Stimulated activated CD8-positive, alpha-beta memory T cell treated with anti-CD3 and anti-CD28 coated beads, Interleukin-7, amount 100 ng/mL, for 24 hours (primary cell): ENCODE results near the gene SLC7A10.
"Not testable (repeated sequence)": the region's sequence is repeated elsewhere in the genome, so short reads cannot be mapped to it uniquely, and the experiment has no call there.

Source experiments
- DNase-seq: peaks from one replicate; pipeline ENCODE4 v3.0.0-alpha.2; 2020; ENCODE audit warnings: low read depth

The SLC7A10 gene

DNA sequence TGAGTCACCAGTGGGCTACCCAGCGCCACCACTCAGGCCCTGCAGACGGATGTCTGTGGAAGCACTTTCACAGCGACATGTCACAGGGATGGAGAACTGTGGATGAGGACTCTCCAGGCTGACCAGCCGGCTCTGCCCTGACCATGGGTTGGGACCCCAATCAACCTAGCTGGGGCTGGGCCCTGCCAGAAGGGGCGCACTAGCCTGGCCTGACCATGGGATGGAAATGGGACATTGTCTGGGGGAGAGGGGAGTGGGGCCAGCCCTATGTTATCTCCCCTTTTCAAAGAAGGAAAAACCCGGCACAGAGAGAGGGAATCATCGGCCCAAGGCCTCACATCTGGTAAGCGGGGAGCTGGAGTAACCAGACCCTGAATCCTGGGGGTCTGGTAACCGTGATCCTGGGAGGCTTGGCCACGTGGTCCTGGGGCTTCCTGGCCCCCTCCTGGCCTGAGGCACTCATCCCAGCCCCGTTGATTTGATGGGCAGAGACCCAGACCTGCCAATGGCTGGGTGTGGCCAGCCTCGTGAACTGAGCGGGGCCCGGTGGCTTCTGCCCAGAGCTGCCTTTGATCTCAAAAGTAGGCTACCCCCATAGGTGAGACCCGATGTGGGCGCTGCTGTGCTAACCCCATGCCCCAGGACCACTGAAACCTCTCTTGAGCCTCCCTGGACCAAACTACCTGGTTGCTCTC, 11.2 kb upstream of the SLC7A10 start:
- DNase-seq = no peak

DNA sequence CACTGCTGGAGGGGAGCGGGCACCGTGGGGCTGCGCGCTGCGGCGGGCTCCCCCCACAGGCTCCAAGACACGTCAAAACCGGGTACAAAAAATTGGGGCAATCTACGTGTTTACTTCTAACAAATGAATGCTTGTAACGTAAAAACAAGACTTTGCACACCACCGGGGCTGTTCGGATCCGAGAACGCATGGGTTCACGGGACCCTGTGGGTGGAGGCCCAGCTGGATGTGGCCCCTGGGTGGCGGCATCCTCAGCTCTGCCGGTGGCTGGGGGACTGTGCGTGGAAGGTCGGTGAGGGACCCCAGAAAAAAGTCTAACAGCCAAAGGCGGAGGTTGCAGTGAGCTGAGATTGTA, 10.3 kb upstream of the SLC7A10 start:
- no peak for DNase-seq

DNA sequence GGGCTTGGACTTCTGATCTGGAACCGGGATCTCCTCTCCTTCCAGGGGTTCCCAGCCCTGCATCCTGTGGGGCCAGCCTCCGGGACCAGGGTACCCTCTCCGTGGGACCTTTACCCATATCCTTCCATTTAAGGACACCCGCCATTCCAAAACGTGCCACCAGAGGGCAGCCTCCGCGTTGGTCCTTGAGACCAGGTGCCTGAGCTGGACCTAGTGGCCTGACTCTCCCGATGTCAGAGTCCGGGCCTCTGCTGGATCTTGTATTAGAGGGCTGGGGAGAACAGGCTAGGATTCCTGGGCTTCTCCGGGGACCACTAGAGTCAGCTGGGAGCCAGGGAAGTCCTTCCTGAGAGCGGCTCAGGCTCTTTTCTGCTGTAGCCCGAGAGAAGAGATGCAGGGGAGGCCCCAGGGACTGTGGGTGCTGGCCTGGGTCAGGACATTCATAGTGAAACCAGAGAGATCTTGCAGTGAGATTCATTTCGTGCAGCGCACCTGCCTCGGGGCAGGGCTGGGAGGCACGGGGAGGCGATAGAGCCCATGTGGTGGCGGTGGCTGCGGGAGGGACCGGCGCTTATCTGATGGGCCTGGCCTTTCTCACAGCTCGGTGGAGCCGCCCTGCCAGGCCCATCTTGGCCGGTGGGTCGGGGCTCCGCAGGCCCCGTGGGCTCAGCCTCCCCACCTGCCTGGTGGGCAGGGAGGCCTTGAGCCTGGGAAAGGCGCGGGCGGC, 9.8 kb upstream of the SLC7A10 start:
- peak; percentile 77 for DNase-seq

DNA sequence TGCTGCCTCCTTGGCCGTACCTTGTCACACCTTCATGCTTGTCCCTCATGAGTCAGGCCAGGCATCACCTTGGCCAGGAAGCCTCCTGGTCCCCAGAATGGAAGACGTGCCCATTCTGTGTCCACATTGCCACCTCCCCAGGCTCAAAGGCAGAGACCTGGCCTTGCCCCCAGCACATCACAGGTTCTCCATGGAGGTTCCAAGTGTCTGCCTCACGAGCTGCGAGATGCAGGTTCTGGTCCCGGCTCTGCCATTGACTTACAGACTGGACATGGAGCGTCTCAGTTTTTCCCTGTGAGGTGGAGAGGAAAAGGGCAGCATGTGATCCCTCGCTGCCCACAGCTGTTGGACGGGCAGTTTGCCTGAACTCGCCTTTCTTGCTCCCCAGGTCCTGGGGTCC, 9.1 kb upstream of the SLC7A10 start:
- DNase-seq = no peak

DNA sequence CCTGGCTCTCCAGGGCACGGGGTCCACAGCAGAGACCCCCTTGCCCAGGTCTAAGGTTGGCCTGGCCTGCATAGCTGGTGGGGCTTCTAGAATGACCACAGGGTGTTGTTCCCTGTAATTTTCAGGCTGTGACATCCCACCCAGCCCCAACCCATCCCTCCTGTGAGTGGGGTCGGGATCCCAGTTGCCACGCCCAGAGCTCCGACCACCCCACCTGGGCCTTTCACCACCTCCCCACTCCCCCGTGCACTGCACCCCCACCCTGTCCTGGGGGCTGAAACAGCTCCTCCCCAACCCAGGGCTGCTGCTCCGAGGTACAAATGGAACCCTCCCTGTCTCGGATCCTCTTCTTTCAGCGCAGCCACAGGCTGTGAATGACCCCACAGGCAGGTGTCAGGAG, 8.4 kb upstream of the SLC7A10 start:
- no peak for DNase-seq

DNA sequence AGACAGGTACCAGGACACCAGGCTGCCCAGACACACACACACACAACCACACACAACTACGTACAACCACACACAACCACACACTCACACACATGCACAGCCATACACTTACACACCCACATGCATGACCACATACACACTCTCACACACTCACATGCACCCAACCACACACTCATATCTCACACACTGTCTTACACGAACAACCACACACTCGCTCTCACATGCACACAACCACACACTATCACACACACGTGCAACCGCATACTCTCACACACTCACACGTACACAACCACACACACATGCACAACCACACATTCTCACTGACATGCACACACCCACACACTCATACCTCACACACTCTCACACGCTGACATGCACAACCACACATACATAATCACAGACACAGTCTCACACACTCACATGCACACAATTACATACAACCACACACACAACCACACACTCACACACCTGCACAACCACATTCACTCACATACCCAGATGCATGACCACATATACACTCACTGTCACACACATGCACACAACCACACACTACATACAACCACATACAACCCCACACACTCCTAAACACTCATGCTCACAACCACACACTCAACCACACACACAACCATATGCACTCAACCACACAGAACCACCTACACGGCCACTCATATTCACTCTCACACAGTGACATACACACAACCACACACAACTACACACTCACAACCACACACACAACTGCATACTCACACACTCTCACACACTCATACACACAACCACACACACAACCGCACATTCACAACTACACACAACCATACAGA, 7.6 kb upstream of the SLC7A10 start:
- no peak for DNase-seq

DNA sequence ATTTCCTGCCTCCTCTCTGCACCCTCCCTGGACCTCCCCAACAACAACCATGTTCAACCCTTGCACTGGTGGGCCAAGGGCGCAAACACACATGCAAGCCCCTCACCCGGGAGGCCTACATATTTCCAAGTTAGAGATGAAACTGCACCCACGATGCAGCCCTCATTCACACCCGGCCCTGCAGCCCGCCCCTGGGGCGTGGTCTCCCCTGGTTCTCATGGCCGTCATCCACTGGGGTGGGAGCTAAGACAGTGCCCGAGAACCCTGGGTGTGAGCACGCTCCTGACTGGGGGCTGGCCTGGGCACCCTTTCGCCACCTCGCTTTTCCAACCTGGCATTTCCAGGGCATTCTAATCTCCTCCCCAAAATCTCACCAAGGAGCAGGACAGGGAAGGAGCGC, 7.0 kb upstream of the SLC7A10 start:
- no peak for DNase-seq

DNA sequence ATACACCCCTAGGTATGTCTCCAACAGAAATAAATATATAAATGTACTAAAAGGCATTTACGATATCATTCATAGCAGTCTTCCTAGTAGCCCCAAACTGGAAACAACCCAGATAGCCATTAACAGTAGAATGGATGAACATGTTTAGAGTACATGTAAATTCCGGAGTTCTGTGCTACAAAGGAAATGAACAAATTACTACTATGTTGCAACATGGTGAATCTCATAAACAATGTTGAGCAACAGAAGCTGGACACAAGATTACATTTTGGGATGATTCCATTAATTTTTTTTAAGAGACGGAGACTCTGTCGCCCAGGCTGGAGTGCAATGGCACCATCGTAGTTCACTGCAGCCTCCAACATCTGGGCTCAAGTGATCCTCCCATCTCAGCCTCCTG, 5.9 kb upstream of the SLC7A10 start:
- no peak for DNase-seq

DNA sequence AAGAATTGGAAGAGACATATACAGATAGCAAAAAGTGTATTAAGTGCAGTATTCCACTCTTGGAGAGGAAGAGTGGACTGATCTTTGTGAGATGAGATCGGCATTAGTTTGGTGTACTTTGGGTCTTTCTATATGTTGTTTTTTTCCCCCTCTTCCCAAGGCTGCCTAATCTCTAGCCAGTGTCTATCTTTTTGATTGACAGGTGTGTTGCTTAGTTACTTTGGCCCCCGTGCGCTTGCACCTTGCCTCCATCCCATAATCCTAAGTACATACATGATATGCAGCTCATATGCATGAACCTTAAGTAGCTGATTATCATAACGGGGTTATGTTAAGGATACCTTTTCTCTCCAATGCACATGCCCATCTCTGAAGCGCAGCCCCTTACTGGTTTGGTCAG, 4.3 kb upstream of the SLC7A10 start:
- DNase-seq = no peak

DNA sequence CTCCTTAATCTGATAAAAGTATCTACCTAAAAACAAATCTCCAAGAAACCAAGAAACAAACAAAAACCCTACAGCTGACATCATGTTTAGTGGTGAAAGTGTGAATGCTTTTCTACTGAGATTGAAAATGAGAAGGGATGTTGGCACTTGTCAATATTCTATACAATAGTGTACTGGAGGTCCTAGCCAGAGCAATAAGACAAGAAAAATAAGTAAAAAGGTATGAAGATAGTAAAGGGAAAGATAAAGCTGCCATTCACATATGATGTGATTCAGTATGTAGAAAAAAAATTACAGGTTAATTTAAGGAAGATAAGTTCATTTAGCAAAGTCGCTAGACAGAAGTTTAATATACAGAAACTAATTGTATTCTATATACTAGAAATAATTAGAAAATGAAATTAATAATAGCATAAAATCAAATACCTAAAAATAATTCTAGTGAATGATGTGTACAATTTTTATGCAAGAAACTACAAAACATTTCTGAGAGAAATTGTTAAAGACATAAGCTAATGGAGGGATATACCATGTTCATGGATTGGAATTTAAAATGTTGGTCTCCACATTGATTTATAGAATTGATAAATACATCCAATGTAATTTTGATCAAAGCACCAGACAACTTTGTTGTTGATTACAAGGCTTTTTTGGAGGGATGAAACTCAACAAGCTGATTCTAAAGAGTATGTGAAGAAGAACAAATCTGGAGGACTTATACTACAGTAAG, 2.4 kb upstream of the SLC7A10 start:
- DNase-seq = no peak

DNA sequence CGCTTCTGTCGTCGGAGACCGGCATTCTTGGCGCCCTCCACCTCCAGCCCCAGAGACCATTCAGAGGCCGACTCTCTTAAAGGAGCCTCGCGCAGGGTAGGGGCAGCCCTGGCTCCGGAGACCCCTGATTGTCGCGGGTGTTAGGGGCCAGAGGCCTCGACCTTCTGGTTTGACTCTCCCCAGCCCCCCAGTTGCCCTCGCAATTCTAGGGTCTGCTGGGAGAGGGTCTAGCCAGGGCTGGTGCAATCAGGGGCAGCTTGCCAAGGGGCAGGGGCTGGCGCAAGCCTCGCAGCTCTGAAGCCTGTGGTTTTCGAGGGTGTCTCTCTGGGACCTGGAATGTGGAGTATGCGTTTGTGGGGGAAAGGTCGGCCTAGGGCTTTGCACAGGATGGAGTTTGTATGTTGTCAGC, 1.6 kb upstream of the SLC7A10 start:
- DNase-seq = no peak

DNA sequence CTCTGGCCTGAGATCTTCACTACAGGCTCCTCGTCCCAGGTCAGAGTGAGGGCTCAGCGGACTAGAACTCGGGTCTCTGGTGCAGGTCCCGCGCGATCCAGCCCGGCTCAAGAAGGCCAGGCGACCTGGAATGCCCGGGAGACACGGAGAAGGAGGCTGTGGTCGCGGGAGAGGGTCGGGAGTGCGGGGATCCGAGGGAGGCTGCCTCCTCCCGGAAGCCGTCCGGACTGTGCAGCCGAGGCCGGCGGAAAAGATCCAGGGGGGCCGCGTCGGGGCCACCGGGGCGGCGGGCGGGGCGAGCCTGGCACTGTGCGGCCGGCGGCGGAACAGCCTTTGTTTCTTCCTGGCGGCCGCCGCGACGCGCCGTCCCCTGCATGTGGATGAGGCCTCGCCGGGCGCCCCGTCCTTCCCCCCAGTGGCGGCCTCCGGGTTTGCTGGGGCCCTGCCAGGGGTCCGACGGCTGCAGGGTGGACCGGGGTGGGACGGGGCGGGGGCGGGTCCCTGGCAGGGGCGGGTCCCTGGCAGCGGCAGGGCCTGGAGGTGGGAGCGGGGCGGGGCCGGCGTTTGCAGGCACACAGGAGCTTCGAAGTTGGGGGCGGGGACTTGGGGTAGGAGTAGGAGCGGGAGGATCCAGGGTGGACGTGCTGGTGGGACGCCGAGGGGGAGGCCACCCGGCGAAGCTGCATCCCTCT, 1.0 kb upstream of the SLC7A10 start:
- DNase-seq = no peak

DNA sequence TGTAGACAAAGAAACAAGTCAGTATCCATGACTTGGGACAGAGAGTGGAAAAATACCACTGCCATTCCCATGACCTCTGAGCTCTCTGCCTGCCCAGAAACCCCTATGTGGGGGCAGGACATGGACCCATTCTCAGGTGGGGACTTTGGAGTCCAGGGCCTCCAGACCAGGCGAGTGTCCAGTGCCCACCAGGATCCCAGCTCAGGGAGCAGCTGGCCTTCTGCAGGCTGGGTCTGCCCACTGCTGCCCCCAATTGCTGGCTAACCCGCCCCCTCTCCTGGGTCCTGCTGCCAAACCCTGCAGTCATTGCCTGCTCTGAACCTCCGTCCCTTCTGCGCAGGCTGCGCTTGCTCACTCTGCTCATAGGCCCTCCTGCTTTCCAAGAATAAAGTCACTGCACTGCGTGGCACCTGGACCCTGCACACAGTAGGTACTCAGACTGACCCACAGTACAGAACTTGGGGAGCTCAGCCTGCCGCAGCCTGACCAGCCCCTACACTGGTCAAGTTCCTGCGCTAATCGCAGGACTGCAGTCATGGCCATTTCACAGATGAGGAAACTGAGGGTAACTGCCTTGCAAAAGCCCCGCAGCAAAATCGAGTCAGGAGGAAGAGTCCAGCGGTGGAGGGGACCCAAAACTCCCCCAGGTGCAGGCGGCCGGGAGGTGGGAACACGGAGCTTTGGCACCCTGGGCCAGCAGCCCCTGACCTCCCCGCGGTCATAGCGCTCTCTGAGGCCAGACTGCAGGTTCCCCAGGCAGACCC, 774 bp downstream of the SLC7A10 start:
- DNase-seq = no peak

DNA sequence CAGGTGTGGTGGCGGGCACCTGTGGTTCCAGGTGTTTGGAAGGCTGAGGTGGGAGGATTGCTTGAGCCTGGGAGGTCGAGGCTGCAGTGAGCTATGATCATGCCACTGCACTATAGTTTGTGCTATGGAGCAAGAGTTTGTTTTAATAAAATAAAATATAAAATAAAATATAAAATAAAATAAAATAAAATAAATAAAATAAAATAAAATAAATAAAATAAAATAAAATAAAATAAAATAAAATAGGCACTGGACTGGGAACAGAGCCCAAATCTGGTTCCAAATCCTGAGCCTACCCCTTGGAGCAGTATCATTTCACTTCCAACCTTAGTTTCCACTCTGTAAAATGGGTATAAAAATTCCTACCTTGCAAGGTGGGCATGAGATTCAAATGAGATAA, 3.4 kb downstream of the SLC7A10 start:
- not testable (repeated sequence) for DNase-seq

DNA sequence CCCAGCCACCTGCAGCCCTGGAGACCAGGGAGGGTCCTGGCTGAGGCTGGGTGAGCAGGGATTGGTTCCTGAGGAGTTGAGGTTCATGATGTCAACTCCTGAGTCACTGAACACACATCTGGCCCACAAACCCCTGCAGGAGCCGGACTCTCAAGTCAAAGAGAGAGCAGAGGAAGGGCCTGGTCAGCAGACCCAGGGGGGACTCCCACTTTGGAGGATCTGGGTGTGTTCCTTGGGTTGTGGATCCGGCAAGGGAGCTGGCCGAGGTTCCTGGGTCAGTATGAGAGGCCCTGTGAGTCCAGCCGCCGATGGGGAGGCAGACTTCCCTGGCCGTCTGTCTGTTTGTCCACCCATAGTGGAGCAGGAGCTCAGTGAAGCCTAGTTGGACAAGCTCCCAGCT, 4.0 kb downstream of the SLC7A10 start:
- DNase-seq = no peak

DNA sequence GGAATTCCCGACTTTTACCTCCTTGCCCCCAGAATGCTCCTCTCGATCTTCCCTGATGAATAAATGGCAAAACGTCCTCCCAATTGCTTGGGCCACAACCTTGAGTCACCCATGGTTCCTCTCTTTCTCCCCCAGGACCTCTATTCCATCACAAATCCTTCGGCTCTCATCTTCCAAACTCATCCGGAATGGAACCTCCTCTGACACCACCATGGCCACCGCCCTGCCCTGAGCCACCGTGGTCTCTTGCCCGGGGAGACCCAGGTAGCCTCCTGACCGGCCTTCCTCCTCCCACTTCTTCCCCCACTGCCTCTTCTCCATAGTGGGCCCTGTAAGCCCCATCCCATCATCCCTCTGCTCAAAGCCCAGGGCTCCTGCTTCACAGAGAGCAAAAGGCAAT, 4.9 kb downstream of the SLC7A10 start:
- DNase-seq = no peak

DNA sequence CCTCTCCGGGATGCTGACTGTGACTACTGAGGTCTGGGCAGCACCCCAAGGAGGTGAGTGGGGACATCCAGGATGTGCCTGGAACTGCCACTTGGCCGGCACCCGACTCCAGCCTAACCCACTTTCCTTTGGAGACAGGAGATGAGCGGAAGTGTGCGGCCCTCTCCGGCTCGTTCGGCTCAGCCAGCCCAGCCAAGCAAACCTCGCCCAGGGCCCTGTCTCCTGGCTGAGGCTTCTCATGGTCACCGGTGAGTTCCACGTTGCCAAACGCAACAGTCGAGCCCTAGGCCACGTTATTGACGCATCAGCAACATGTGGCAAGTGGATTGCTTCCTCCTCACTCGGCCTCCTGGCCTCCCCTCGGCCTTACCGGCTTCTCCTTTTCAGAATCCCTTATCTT, 5.5 kb downstream of the SLC7A10 start:
- no peak for DNase-seq

DNA sequence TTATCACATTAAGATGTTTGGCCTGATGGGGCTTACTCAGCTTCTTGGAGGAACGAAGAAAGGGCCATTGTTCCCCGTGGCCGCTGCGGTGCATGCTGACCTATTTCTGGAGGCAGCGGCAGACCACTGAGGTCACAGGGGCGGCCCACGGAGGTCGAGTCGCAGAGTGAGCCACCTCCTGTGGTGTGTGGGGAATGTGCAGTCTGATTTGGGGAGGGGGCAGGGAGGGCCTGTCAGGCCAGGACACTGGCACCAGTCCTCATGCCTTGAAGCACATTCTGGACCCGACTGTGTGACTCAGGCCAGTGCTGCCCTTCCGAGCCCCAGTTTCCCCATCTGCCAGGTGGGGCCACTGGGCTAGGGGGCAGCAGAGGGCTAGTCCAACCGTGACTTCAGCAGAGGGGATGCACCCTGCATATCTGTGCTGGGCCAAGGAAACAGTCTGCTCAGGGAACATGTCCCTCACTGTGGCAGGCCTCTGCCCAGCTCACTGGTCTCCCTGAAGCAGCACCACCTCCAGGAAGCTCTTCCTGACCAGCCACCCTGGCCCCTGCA, 6.3 kb downstream of the SLC7A10 start:
- DNase-seq = no peak

DNA sequence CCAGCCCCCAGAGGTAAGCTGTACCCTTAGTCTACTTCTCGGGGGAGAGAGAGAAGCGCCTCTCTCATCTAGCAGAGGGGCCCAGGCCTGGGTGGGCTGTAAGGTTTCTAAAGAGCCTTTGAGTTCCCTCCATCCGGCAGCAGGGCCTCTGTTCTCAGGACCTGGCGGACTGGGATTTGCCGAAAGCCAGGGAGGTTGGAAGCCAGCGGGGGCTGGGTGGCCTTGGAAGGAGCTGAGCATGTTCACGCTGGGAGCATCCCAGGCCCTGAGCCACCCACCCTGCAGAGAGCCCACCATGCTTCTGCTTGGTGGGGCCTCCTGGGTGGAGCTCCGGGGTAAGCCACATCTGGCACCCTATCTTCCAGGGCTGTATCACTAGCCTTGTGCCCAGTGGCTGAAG, 7.8 kb downstream of the SLC7A10 start:
- DNase-seq = no peak

DNA sequence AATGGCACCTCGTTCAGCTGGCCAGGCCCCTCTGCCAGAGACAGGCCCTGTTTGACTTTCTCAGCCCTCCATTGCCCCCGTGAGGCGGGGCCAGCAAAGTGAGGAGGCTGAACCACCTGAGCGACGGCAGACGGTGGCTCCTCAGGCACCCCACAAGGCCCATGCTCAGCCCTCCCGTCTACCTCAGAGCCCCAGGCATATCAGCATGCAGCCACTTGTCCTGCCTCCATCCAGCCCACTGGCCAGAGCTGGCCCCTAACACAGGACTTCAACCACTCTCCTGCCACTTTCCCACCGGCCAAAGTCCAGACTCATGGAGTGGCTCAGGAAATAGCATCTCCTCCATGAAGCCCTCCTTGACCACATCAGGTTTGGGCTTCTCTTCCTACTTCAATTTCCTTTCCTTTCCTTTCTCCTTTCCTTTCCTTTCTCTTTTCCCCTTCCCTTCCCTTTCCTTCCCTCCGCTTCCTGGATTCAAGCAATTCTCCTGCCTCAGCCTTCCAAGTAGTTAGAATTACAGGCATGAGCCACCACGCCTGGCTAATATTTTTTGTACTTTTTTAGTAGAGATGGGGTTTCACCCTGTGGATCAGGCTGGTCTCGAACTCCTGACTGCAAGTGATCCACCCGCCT, 9.3 kb downstream of the SLC7A10 start:
- no peak for DNase-seq
